ENCODE measurements around the gene DUSP9. TPM values are rescaled to one million over a fixed set of nuclear protein-coding genes. Genes with fewer than 3 reads are reported as not detected.

The DUSP9 gene
- total and polyA plus RNA-seq, 2 donors (not counting 3 experiments of a cell fraction or from before 2014, with no cell fraction given), result 0.04 TPM; not detected in 1

DNA sequence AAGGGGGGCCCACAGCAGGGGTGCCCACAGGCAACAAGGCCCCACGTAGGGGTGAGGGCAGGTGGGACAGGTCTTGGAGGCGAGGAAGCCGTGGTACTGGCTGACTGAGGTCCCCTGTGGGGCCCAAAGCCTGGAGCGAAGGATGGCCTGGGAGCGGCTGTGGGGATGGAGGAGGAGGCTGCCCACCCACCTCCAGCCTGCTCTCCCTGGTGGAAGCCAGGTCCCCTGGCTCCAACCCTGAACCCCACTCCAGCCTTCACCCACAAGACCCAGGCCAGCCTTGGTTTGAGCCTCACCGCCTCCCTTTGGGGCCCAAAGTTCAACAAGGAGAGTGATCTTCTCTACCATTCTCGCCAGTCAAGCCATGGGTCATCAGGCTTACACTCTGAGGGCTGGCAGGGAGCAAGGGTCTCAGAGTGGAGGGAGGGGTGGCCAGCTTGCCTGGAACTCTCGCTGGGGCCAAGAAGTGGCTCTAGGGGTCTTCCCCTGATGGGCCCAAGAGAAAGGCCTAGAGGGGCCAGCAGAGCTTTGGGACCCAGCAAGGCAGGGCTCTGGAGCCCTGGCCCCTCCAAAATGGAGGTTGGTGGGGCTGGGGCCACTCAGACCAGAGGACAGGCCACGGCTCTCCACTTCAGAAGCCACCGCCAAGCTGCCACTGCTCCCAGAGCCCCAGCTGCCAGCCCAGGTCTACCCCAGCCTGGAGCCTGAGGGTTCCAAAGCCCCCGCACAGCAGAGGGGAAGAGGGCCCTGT lies 21.6 kb downstream of the DUSP9 start:
- no peaks in the 10 kb centered on the region for H3K79me2 ChIP-seq (ENCODE audit: control insufficient read depth, insufficient read depth, low read length)
- H3K4me1 ChIP-seq (ENCODE audit: control insufficient read depth, extremely low read depth, insufficient read depth, low read length), result no peaks in the 10 kb centered on the region
- no peak overlapping the region for H3K27ac ChIP-seq (ENCODE audit: insufficient read depth, low read depth, low read length)
- no peaks in the 10 kb centered on the region for H3K9me1 ChIP-seq (replicated peaks; ENCODE audit: control insufficient read depth, extremely low read depth, insufficient read depth, low read length)
- no peaks in the 10 kb centered on the region for H4K20me1 ChIP-seq (replicated peaks; ENCODE audit: control insufficient read depth, extremely low read depth, insufficient read depth, low read length)
- FAIRE-seq (no peak), DNase-seq (ENCODE audit: low read depth, low spot score) (no peak)
- no TSS peak for BruUV-seq (replicated peaks)
- intact Hi-C loops (cut with micrococcal nuclease), result loop anchor here (1.0 to 2.0 kb wide), 7 partner anchors 32 to 728 kb away; no protein-coding TSS in a partner anchor
- no peak overlapping the region for H3K4me2 ChIP-seq (ENCODE audit: insufficient read depth, low read length)
- no peak overlapping the region for H2AFZ ChIP-seq (ENCODE audit: low read depth, low read length)
- dilution Hi-C loops (cut with MboI; ENCODE audit: extremely low pct_ligation_motif_present, low sequenced_read_pairs), result no loop called here
- peaks cover 4 to 6% of the 10 kb centered on the region in 2 experiments for H3K27me3 ChIP-seq (ENCODE audit: control insufficient read depth in 2 of 2, insufficient read depth in 2 of 2, low read length in 2 of 2)
- no peak overlapping the region for H3K9ac ChIP-seq (replicated peaks; ENCODE audit: extremely low read depth, insufficient read depth, low read length)
- H3K4me3 ChIP-seq (replicated peaks in 1 of 3; ENCODE audit: insufficient read depth in 1 of 3, low read depth in 1 of 3, low read length in 3 of 3), result no peak overlapping the region
- CTCF ChIA-PET, result interaction anchor here (0.6 to 6.8 kb wide), 29 partner anchors 12 to 727 kb away, joined by 3 to 89 read pairs (median 6); partner anchors contain the start of genes DUSP9 and HAUS7
- no peak for TF ChIP-seq EZH2 (IDR thresholded peaks at IDR 0.05; ENCODE audit: borderline replicate concordance, low read depth, low read length, severe bottlenecking)
- TF ChIP-seq FOS (IDR thresholded peaks at IDR 0.05; ENCODE audit: borderline replicate concordance, insufficient read depth, low read length), result no peak
- TF ChIP-seq, protein P1, sequence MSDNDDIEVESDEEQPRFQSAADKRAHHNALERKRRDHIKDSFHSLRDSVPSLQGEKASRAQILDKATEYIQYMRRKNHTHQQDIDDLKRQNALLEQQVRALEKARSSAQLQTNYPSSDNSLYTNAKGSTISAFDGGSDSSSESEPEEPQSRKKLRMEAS (IDR thresholded peaks at IDR 0.05; ENCODE audit: insufficient read depth, insufficient read length), result no peak
- no peak for TF ChIP-seq MYC (IDR thresholded peaks at IDR 0.05; ENCODE audit: low read depth, low read length)
- no peak for TF ChIP-seq GATA2 (IDR thresholded peaks at IDR 0.05; ENCODE audit: insufficient read depth, insufficient read length, low read depth, low read length)
- no peak for TF ChIP-seq POLR2A (IDR thresholded peaks at IDR 0.05; ENCODE audit: low read depth, low read length)
- TF ChIP-seq JUN (IDR thresholded peaks at IDR 0.05; ENCODE audit: borderline replicate concordance, insufficient read depth, insufficient read length, low read depth), result no peak
- TF ChIP-seq, protein P2, sequence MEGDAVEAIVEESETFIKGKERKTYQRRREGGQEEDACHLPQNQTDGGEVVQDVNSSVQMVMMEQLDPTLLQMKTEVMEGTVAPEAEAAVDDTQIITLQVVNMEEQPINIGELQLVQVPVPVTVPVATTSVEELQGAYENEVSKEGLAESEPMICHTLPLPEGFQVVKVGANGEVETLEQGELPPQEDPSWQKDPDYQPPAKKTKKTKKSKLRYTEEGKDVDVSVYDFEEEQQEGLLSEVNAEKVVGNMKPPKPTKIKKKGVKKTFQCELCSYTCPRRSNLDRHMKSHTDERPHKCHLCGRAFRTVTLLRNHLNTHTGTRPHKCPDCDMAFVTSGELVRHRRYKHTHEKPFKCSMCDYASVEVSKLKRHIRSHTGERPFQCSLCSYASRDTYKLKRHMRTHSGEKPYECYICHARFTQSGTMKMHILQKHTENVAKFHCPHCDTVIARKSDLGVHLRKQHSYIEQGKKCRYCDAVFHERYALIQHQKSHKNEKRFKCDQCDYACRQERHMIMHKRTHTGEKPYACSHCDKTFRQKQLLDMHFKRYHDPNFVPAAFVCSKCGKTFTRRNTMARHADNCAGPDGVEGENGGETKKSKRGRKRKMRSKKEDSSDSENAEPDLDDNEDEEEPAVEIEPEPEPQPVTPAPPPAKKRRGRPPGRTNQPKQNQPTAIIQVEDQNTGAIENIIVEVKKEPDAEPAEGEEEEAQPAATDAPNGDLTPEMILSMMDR (IDR thresholded peaks at IDR 0.05; ENCODE audit: extremely low read depth in 1 of 2, insufficient read depth in 1 of 2, low read depth in 1 of 2, low read length in 2 of 2), result no peak
- TF ChIP-seq POLR2AphosphoS5 (IDR thresholded peaks at IDR 0.05; ENCODE audit: insufficient read depth, low read depth, low read length), result no peak
- H3K9me3 ChIP-seq (replicated peaks; ENCODE audit: control insufficient read depth, insufficient read depth, low read length), result no peaks in the 10 kb centered on the region
- H3K36me3 ChIP-seq (ENCODE audit: control insufficient read depth in 2 of 2, extremely low read depth in 1 of 2, insufficient read depth in 2 of 2, low read length in 2 of 2), result no peaks in the 10 kb centered on the region
- POLR2A ChIA-PET, result no interaction called here
